ENCODE data around the gene ATP6V1F.

GRCh38 chr7:128869138-128869943 is 6.7 kb downstream of the ATP6V1F start:
- no peak; the same call in 1 of the 2 replicates for TF ChIP-seq CTCF (conservative IDR thresholded peaks at IDR 0.05)
- 0 out of 2 replicates have a peak, but pooled peaks have one; percentile 28 for TF ChIP-seq ZFX (IDR thresholded peaks at IDR 0.05)
